Activated gamma-delta T cell treated with anti-CD3 and anti-CD28 coated beads, Interleukin-2, amount 50 U/mL, for 16 hours (primary cell): ENCODE results near the gene TNK1.

Experiments
- DNase-seq: peaks from one replicate; pipeline ENCODE4 v3.0.0-alpha.2; 2020; ENCODE audit warnings: low read depth

TNK1 gene

GRCh38 chr17:7436556-7437368 is 55.9 kb downstream of the TNK1 start:
- DNase-seq = peak; percentile 65

GRCh38 chr17:7437369-7437863 is 56.5 kb downstream of the TNK1 start:
- DNase-seq = no peak

GRCh38 chr17:7437950-7438614 is 57.2 kb downstream of the TNK1 start:
- no peak for DNase-seq

- DNase-seq = no peak
Observed at GRCh38 chr17:7438656-7439460, 58.0 kb downstream of the TNK1 start.
